Right ventricle myocardium superior (tissue), 1 donor: ENCODE measurements around the gene KRTAP9-9. TPM values are rescaled to one million over a fixed set of nuclear protein-coding genes. Genes with fewer than 3 reads are reported as not detected.

Experiments
- ATAC-seq: fragments of 200-7000 bp; cut with Tn5 transposase; one replicate; pipeline ENCODE4 v1.9.1; 2020; ENCODE audit warnings: mild to moderate bottlenecking; ENCODE audit not compliant: poor library complexity
- DNase-seq: peaks from one replicate; pipeline ENCODE4 v3.0.0-alpha.2; 2020
- intact Hi-C: fragments of 100-400 bp; cut with DNase I; formaldehyde crosslinking; loops from one replicate; pipeline ENCODE4 v1.11.2; 2022
- total RNA-seq: library from RNA; stranded (reverse); fragmentation: NEBNext Ultra II Directional; extraction: Animal tissue kit (Norgen Biotek cat#: 25700); gene quantifications from one replicate; pipeline ENCODE4 v1.2.1, GENCODE V29; 2021
- donor health status: DM: no; HTN: yes; CAD: no; lungs with severe emphysema.

Gene KRTAP9-9
- total RNA-seq, 1 donor from 2014 or later, result not detected

DNA sequence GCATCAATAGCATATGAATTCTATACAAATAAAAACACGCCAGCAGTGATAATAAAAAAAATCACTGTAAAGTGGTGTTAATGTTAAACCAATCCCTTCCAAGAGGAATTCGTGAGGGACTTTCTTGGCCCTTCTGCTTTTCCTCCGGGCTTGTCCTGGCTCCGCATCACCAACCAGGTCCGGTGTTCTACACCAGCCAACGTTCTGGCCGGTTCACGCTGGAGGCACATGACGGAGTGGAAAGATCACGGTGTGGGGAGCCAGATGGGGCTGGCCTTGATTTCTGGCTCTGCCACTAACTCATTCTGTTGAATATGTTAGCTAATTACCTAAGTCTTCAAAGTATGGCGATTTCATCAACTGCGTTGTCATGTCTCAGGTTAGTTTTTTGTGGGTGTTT, 48.9 kb downstream of the KRTAP9-9 start:
- intact Hi-C loops, result no loop called here
- DNase-seq (no peak), ATAC-seq (no peak)

Other genes starting within 250 kb of the KRTAP9-9 start
- not detected for gene KRTAP3-1, start 246.3 kb upstream of the KRTAP9-9 start, total RNA-seq
- gene KRTAP1-5, start 228.2 kb upstream of the KRTAP9-9 start, total RNA-seq, result not detected
- not detected for gene KRTAP1-4, start 225.2 kb upstream of the KRTAP9-9 start, total RNA-seq
- gene KRTAP1-3, start 220.5 kb upstream of the KRTAP9-9 start, total RNA-seq, result not detected
- gene KRTAP1-1, start 213.9 kb upstream of the KRTAP9-9 start, total RNA-seq, result not detected
- not detected for gene KRTAP2-1, start 208.1 kb upstream of the KRTAP9-9 start, total RNA-seq
- not detected for gene KRTAP2-2, start 200.2 kb upstream of the KRTAP9-9 start, total RNA-seq
- gene KRTAP2-3, start 195.3 kb upstream of the KRTAP9-9 start, total RNA-seq, result not detected
- gene KRTAP2-4, start 189.5 kb upstream of the KRTAP9-9 start, total RNA-seq, result not detected
- not detected for gene KRTAP4-7, start 171.2 kb upstream of the KRTAP9-9 start, total RNA-seq
- gene KRTAP4-8, start 157.2 kb upstream of the KRTAP9-9 start, total RNA-seq, result not detected
- gene KRTAP4-16, start 153.2 kb upstream of the KRTAP9-9 start, total RNA-seq, result not detected
- gene KRTAP4-9, start 150.0 kb upstream of the KRTAP9-9 start, total RNA-seq, result not detected
- not detected for gene KRTAP4-11, start 137.0 kb upstream of the KRTAP9-9 start, total RNA-seq
- gene KRTAP4-12, start 131.2 kb upstream of the KRTAP9-9 start, total RNA-seq, result not detected
- not detected for gene KRTAP4-6, start 114.8 kb upstream of the KRTAP9-9 start, total RNA-seq
- gene KRTAP4-5, start 105.6 kb upstream of the KRTAP9-9 start, total RNA-seq, result not detected
- gene KRTAP4-4, start 94.6 kb upstream of the KRTAP9-9 start, total RNA-seq, result not detected
- gene KRTAP4-3, start 87.2 kb upstream of the KRTAP9-9 start, total RNA-seq, result not detected
- gene KRTAP4-2, start 77.2 kb upstream of the KRTAP9-9 start, total RNA-seq, result not detected
- not detected for gene KRTAP4-1, start 70.5 kb upstream of the KRTAP9-9 start, total RNA-seq
- gene KRTAP9-1, start 65.5 kb upstream of the KRTAP9-9 start, total RNA-seq, result not detected
- not detected for gene KRTAP9-2, start 28.7 kb upstream of the KRTAP9-9 start, total RNA-seq
- gene KRTAP9-3, start 22.9 kb upstream of the KRTAP9-9 start, total RNA-seq, result not detected
- not detected for gene KRTAP9-8, start 17.4 kb upstream of the KRTAP9-9 start, total RNA-seq
- not detected for gene KRTAP9-4, start 5.7 kb upstream of the KRTAP9-9 start, total RNA-seq
- not detected for gene KRTAP9-6, start 10.0 kb downstream of the KRTAP9-9 start, total RNA-seq
- gene KRTAP9-7, start 20.3 kb downstream of the KRTAP9-9 start, total RNA-seq, result not detected
- gene KRTAP29-1, start 47.5 kb downstream of the KRTAP9-9 start, total RNA-seq, result not detected
- gene KRTAP16-1, start 53.9 kb downstream of the KRTAP9-9 start, total RNA-seq, result not detected
- not detected for gene KRTAP17-1, start 60.3 kb downstream of the KRTAP9-9 start, total RNA-seq
- gene KRT33A, start 95.4 kb downstream of the KRTAP9-9 start, total RNA-seq, result not detected
- gene KRT33B, start 114.4 kb downstream of the KRTAP9-9 start, total RNA-seq, result not detected
- gene KRT34, start 126.9 kb downstream of the KRTAP9-9 start, total RNA-seq, result not detected
- gene KRT31, start 142.2 kb downstream of the KRTAP9-9 start, total RNA-seq, result not detected
- gene KRT37, start 169.2 kb downstream of the KRTAP9-9 start, total RNA-seq, result not detected
- not detected for gene KRT38, start 185.6 kb downstream of the KRTAP9-9 start, total RNA-seq
- gene KRT32, start 212.0 kb downstream of the KRTAP9-9 start, total RNA-seq, result not detected
- gene KRT35, start 225.8 kb downstream of the KRTAP9-9 start, total RNA-seq, result not detected
- not detected for gene KRT36, start 234.5 kb downstream of the KRTAP9-9 start, total RNA-seq